NCI-H774 (cell line): Measurements from ENCODE around the gene TICAM2.

Source experiments
- DNase-seq: peaks from one replicate; lab custom pipeline; 2025; lab: John Stamatoyannopoulos, UW

The TICAM2 gene

DNA sequence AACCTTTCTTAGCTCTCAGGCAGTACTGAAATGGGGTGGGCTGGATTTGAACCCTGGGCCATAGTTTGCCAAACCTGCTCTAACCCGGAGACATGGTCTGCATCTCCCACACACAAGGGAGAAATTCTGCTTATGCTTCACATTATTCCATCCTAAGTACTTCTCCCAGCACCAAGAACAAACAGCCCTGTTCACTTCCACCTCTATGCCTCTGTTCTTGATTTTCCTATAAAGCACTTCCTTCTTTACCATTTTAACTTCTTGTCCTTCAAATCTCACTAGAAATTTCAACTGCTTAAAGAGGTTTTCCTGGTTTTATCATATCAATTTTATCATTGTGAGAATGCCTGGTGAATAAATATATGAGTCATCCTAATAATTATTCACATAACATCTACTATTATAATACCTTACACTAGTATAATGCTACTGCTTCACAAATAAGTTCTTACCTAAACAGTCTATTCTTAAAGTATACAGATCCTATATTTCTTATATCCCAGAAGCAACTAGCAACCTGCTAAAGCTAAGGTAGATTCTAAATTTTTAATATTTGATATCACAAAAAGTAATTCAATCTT is 70.4 kb downstream of the TICAM2 start:
- no peak for DNase-seq

DNA sequence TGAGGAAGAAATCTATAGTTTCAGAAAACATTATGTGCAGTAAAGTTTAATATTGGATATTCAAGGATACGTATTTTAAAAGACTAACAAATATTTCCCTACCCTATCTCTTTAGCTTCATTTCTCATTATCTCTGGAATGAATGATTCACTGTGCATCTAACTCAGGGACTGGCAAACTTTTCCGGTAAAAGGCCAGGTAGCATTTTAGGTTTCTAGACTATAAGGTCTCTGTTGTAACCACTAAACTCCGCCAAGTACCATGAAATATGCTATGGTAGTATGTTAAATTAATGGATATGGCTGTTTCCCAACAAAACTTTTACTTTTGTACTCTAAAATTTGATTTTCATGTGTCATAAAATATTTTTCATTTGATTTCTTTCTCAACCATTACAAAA is 70.9 kb downstream of the TICAM2 start:
- DNase-seq: no peak

DNA sequence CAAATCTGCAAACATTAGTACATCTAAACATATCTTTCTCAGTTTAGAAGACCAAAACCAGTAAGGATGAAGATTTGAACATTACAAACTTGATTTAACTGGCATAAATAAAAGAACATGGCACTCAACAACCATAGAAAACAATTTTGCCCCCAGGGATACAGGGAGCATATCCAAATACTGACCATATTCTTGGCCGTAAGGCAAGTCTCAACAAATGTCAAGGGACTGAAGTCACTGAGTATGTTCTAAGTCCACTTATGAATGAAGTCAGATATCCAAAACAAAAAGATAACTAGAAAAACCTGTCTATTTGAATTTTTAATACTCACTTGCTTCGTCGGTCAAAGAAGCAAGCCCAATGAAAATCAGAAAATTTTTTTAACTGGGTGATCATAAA is 71.9 kb downstream of the TICAM2 start:
- DNase-seq: no peak
